IPS-18c (cell line): ENCODE results near the gene GRB2.
A peak's percentile ranks its signal among the peaks of the same experiment; 100 is the strongest.
"Not testable (repeated sequence)": the region's sequence is repeated elsewhere in the genome, so short reads cannot be mapped to it uniquely, and the experiment has no call there.

ENCODE experiments used
- H3K4me3 ChIP-seq: 2 replicates; pipeline ENCODE4 v1.7.0; 2013; ENCODE audit warnings: low read depth, mild to moderate bottlenecking, low read length, moderate library complexity; ENCODE audit not compliant: insufficient read depth
- H3K9me3 ChIP-seq: one replicate; pipeline ENCODE4 v1.6.1; 2013; ENCODE audit warnings: mild to moderate bottlenecking, low read length, moderate library complexity; ENCODE audit not compliant: control insufficient read depth, insufficient read depth

GRB2 gene

DNA sequence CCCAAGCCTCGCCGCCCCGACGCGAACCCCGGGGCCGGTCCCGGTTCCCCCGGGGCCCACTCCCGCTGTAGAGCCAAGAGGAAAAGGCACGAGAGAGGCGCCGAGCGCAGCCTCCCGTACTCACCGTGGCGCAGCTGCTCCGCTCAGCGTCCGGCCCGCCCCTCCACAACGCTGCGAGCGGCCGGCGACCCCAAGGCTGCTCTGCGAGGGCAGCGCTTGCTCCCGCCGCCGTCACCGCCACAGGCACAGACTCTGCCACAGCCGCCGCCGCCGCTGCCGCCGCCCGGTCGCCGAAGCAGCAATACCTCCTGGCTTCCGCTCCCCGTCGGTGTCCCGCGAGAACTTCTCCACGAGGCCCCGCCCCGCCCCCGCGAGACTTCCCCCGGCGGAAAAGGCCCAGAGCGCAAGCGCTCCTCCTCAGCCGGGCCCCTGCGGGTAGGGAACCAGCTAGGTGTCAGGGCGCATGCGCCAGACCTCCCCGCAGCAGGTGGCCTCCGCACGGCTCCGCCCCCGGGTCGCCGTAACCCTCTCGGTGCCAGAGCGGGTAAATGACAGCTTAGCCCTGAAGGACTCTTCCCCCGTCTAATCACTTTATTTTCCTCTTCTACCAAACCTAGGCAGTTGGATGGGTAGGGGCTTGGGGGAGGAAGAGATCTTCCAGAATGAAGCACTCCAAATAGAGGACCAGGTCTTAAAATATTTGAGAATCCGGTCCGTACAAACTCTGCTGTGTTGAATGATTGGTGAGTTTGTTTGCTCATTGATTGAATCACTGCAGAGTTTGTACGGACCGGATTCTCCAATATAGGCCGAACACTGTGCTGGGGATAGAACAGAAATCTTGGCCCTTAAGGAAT, at the start of gene GRB2:
Gene GRB2, minus strand, starts transcription at position 314 of the 857 bp plus-strand sequence. CDS start 12,050 bp downstream, outside the sequence.
- Histone ChIP-seq H3K4me3 (peak within 1 kb of the TSS; percentile 94), H3K9me3 (no peaks in the 10 kb centered on the region)

DNA sequence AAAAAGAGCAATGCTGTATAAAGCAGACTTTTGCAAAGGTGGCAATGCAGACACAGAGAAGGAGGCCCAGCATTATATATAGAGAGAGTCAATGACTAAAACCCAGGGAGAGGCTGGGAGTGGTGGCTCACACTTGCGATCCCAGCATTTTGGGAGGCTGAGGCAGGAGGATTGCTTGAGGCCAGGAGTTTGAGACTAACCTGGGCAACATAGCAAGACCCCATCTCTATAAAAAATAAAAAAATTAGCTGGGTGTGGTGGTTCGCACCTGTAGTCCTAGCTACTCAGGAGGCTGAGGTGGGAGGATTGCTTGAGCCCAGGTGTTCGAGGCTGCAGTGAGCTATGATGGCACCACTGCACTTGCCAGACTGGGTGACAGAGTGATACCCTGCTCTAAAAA, 49.2 kb upstream of the GRB2 start:
- H3K9me3 ChIP-seq, H3K4me3 ChIP-seq: not testable (repeated sequence)

DNA sequence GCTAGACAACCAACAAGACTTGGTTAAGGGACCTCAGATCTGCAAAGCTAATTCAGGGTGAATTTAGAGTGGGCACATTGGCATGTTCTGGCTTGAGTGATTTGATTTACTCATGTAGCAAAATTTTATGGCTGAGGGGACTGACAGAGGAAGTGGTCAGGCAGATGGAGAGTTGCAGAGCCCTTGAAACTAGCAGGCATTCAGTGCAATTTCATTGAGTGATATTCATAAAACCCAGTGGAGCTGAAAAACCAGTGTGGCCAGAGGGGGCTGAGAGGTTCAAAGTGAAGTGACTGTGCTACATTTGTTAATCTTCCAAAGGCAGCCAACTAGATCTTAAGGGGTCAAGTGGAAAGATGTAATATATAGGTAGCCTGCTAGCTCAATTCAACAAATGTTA, 48.7 kb upstream of the GRB2 start:
- Histone ChIP-seq H3K9me3 (no peaks in the 10 kb centered on the region), H3K4me3 (no peak overlapping the region)

DNA sequence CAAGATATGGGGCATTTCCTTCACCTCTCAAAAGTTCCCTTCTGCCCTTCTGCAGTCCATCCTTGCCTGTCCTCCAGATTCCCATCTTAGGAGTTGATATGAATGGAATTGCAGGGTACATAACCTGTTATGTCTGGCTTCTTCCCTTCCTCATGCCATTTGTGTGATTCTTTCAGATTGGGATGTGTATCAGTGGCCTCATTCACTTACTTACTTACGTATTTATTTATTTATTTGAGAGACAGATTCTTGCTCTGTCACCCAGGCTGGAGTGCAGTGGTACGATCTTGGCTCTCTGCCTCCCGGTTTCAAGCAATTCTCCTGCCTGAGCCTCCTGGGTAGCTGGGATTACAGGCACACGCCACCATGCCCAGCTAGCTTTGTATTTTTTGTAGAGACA, 44.8 kb upstream of the GRB2 start:
- no peak overlapping the region for H3K4me3 ChIP-seq
- H3K9me3 ChIP-seq = no peaks in the 10 kb centered on the region

GRCh38 chr17:75447951-75448856, 42.7 kb upstream of the GRB2 start:
- no peak overlapping the region for H3K4me3 ChIP-seq
- H3K9me3 ChIP-seq = no peaks in the 10 kb centered on the region

DNA sequence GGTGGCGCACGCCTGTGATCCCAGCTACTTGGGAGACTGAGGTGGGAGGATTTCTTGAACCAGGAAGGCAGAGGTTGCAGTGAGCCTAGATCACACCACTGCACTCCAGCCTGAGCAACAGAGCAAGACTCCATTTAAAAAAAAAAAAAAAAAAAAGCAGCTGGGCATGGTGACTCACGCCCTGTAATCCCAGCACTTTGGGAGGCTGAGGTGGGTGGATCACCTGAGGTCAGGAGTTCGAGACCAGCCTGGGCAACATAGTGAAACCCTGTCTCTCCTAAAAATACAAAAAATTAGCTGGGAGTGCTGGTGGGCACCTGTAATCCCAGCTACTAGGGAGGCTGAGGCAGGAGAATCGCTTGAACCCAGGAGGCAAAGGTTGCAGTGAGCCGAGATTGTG, 40.4 kb upstream of the GRB2 start:
- not testable (repeated sequence) for H3K4me3 ChIP-seq, H3K9me3 ChIP-seq

DNA sequence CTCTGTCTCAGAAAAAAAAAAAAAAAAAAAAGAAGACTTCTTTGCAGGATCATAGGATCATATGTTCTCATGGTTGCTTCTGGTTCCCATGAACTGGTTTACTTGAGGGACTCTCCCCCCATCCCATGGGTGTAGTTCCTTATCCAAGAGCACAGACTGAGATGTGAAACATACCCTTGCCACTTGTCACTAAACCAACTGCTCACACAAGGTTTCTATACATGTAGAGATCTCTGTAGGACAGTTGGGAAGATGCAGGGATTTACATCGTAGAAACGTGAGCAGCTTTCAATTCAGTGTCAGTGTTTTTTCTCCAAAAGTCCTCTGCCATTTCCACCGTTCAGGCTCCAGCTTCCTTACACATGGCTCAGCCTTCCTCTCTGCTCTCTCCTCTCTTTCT, 39.8 kb upstream of the GRB2 start:
- Histone ChIP-seq H3K4me3 (no peak overlapping the region), H3K9me3 (no peaks in the 10 kb centered on the region)

- Histone ChIP-seq H3K4me3 (no peak overlapping the region), H3K9me3 (no peaks in the 10 kb centered on the region)
These were observed 37.0 kb upstream of the GRB2 start for GRCh38 chr17:75442168-75443103.

DNA sequence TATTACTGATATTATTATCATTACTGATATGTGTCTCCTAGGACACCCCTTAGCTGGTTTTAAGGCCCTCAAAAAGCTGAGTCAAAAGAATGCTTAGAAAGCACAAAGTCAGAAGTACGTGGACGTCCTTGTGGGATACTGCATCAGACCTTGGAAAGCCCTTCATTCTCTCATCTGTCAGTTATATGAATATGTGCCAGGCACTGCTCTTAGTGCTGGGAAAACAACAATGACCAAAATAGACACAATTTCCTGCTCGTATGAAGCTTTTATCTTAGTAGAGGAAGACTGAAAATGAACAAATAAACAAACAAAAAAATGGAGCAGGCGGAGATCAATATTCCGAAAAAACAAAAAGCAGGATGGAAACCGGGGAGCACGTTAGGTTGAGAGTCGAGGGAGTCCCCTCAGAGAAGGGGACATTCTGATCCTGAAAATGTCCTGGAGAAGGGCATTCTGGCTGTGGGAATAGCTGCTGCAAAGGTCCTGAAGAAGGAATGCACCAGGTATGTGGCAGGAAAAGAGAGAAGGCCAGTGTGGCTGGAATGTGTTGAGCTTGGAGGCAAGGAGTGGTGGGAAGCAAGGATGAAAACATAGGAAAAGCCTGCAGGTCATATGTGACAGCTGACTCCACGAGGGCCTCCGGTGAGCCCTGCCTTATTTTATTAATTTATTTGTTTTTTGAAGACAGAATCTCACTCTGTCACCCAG, 35.4 kb upstream of the GRB2 start:
- no peaks in the 10 kb centered on the region for H3K9me3 ChIP-seq
- H3K4me3 ChIP-seq = no peak overlapping the region

DNA sequence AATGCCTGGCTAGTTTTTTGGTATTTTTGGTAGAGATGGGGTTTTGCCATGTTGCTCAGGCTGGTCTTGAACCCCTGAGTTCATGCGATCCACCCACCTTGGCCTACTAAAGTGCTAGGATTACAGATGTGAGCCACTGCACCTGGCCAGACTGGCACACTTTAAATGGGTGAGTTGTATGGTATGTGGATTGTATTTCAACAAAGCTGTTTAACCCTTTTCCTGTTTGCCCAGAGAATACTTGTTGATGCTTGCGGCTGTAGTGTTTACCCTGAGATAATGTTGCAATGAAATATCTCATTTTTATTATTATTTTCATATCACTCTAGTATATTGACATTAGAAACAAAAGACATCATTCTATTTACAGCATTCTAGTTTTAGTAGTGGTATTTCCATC, 33.8 kb upstream of the GRB2 start:
- Histone ChIP-seq H3K4me3 (no peak overlapping the region), H3K9me3 (no peaks in the 10 kb centered on the region)

- not testable (repeated sequence) for H3K4me3 ChIP-seq, H3K9me3 ChIP-seq
These were observed 31.9 kb upstream of the GRB2 start for GRCh38 chr17:75437404-75437803.

- H3K9me3 ChIP-seq, H3K4me3 ChIP-seq: not testable (repeated sequence)
These were observed 29.0 kb upstream of the GRB2 start for GRCh38 chr17:75434433-75434832.

GRCh38 chr17:75433218-75433783, 27.8 kb upstream of the GRB2 start:
- H3K9me3 ChIP-seq = no peaks in the 10 kb centered on the region
- no peak overlapping the region for H3K4me3 ChIP-seq

- Histone ChIP-seq H3K4me3 (no peak overlapping the region), H3K9me3 (no peaks in the 10 kb centered on the region)
These were observed 24.9 kb upstream of the GRB2 start for GRCh38 chr17:75430159-75430974.

DNA sequence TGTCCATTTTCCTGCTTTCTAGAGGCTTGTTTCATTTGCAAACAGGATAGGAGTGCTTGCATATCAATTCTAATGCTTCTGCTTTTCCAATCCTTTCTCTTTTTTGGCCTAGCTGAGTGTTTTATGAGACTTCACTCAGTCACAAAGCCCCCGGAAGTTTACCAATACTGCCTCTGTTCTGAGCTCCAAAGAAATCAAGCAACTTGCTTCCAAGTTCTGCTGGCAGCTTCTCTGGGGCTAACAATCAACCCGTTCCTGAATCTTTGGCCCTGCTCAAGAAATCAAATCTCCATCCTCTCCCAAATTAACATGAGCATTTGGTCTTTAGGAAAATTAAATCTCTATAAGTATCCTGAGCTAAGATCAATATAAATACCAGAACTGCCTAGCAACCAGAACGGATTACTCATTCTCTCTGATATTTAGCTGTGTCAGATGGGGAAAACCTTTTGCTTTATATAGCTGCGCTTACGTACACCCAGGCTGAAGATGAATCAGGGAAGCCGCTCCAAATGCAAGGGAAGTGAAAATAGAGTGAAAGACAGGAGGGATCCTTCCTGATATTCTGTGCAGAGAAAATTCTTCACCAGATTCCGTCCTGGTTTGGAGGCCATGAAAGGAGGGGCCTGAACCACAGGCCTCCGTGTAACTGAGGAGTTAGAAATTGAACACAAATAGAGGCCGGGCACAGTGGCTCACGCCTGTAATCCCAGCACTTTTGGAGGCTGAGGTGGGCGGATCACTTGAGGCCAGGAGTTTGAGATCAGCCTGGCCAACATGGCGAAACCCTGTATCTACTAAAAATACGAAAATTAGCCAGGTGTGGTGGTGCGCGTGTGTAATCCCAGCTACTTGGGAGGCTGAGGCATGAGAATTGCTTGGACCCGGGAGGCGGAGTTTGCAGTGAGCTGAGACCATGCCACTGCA, 23.3 kb upstream of the GRB2 start:
- Histone ChIP-seq H3K4me3 (no peak overlapping the region), H3K9me3 (no peaks in the 10 kb centered on the region)
